K562 (cell line): ENCODE measurements around the gene LTBP1. TPM values are rescaled to one million over a fixed set of nuclear protein-coding genes. Genes with fewer than 3 reads are reported as not detected.

Experiments
- ATF3 ChIP-seq, 2 experiments: fragments of 450-650 bp in 1 of 2; sonication (generic) in 1 of 2; formaldehyde crosslinking in 1 of 2; IDR thresholded peaks in 1 of 2; conservative IDR thresholded peaks in 1 of 2; 2 replicates each; pipeline versions ENCODE4 v1.6.1 to v1.8.1; 2016 to 2023; ENCODE audit warnings: mild to moderate bottlenecking in 2 of 2, moderate library complexity in 2 of 2, inconsistent platforms in 1 of 2, missing genetic modification reagents in 1 of 2
- BACH1 ChIP-seq: fragments of 200-800 bp; sonication (Bioruptor generic); IDR thresholded peaks from 2 replicates; pipeline ENCODE4 v1.6.1; 2016; ENCODE audit warnings: missing genetic modification characterization, missing compliant biosample characterization
- CREB3L1 ChIP-seq: fragments of 450-650 bp; IDR thresholded peaks from 2 replicates; pipeline ENCODE4 v1.6.1; 2014; ENCODE audit warnings: low read depth, mild to moderate bottlenecking, moderate library complexity, borderline replicate concordance
- CREM ChIP-seq: IDR thresholded peaks from 2 replicates; pipeline ENCODE4 v1.6.1; 2014; ENCODE audit warnings: antibody characterized with exemption, low read depth
- ELK1 ChIP-seq: sonication (generic); formaldehyde crosslinking; IDR thresholded peaks from 2 replicates; pipeline ENCODE4 v1.8.1; 2022; ENCODE audit warnings: missing genetic modification reagents
- MAZ ChIP-seq, 2 experiments: fragments of 450-650 bp in 1 of 2; sonication (generic) in 1 of 2; formaldehyde crosslinking; IDR thresholded peaks in 1 of 2; conservative IDR thresholded peaks in 1 of 2; 2 replicates each; pipeline versions ENCODE4 v1.4.0 to v1.5.0; 2020; ENCODE audit warnings: mild to moderate bottlenecking in 1 of 2, missing genetic modification reagents in 1 of 2
- MTA1 ChIP-seq: fragments of 450-650 bp; IDR thresholded peaks from 2 replicates; pipeline ENCODE4 v1.6.1; 2017; ENCODE audit warnings: borderline replicate concordance
- NCOA2 ChIP-seq, 2 experiments: fragments of 450-650 bp; IDR thresholded peaks; 2 replicates each; pipeline ENCODE4 v1.6.1; 2018; ENCODE audit warnings: mild to moderate bottlenecking in 2 of 2, moderate library complexity in 1 of 2; ENCODE audit not compliant: partially characterized antibody in 2 of 2
- RBM14 ChIP-seq: fragments of 200-400 bp; formaldehyde crosslinking; IDR thresholded peaks from 2 replicates; pipeline ENCODE4 v1.6.1; 2018; ENCODE audit warnings: low read depth, mild to moderate bottlenecking, low read length, moderate library complexity, borderline replicate concordance; ENCODE audit not compliant: insufficient read depth
- ZC3H8 ChIP-seq: fragments of 450-650 bp; IDR thresholded peaks from 2 replicates; pipeline ENCODE4 v1.6.1; 2017
- ZNF507 ChIP-seq: conservative IDR thresholded peaks from 2 replicates; pipeline ENCODE4 v1.6.1; 2017; ENCODE audit warnings: missing genetic modification characterization, missing compliant biosample characterization
- ZNF740 ChIP-seq, 3 experiments: fragments of 200-800 bp in 1 of 3; sonication (Bioruptor generic) in 1 of 3; sonication (generic) in 1 of 3; formaldehyde crosslinking in 1 of 3; IDR thresholded peaks; 2 replicates each; pipeline versions ENCODE4 v1.6.1 to v1.8.0; 2016 to 2022; ENCODE audit warnings: mild to moderate bottlenecking in 2 of 3, missing compliant biosample characterization in 2 of 3, missing genetic modification characterization in 2 of 3, missing genetic modification reagents in 1 of 3
- polyA plus RNA-seq, 8 experiments: library from polyadenylated mRNA; depleted of rRNA in 4 of 8; stranded (reverse) in 5 of 8; unstranded in 3 of 8; fragments of >200 nt; fragmentation: Nextera tagmentation in 2 of 8; fragmentation: Illumina TruSeq in 1 of 8; extraction: Ambion mirVana in 2 of 8; extraction: Trizol in 1 of 8; gene quantifications; 2 replicates each; pipeline versions ENCODE4 v1.2.1 to v1.2.3, GENCODE V29; 2011 to 2014; ENCODE audit warnings: inconsistent platforms in 1 of 8, missing spikeins in 1 of 8
- total RNA-seq, 7 experiments: library from RNA; depleted of rRNA in 6 of 7; stranded (reverse); fragments of >200 nt in 6 of 7; fragmentation: Illumina TruSeq in 2 of 7; extraction: Trizol in 2 of 7; gene quantifications; 2 replicates each; pipeline versions ENCODE4 v1.2.1 to v1.2.3, GENCODE V29; 2011 to 2021; ENCODE audit warnings: low replicate concordance in 1 of 7

LTBP1 gene
- total and polyA plus RNA-seq, 9 of the 15 experiments (the other 6 are each of a cell fraction or from before 2014, with no cell fraction given): 3.6 to 16.4 (median 8.5) TPM

- TF ChIP-seq CREB3L1 (0 out of 2 replicates have a peak, but pooled peaks have one; percentile 13), ELK1 (CRISPR knock-in tag) (no peak), ATF3 (IDR thresholded peaks at IDR 0.05) (peak; percentile 64; the same call in 1 of the 2 replicates), ATF3 (CRISPR knock-in tag; conservative IDR thresholded peaks at IDR 0.05) (no peak), RBM14 (no peak), MAZ (CRISPR knock-in tag; conservative IDR thresholded peaks at IDR 0.05 in 1 of 2, IDR thresholded peaks at IDR 0.05 in 1 of 2) (no peak), MTA1 (no peak), CREM (peak; percentile 9; the same call in 1 of the 2 replicates), NCOA2 (IDR thresholded peaks at IDR 0.05; ENCODE audit: partially characterized antibody in 2 of 2) (no peak), ZC3H8 (no peak), ZNF507 (tag) (no peak), BACH1 (tag) (no peak), ZNF740 (CRISPR knock-in tag; IDR thresholded peaks at IDR 0.05) (no peak), ZNF740 (tag; IDR thresholded peaks at IDR 0.05) (no peak)
Observed at GRCh38 chr2:32933756-32934095, 13.0 kb upstream of the LTBP1 start (continued).
